Subcutaneous adipose tissue (tissue), 4 donors: ENCODE measurements around the gene OMG. TPM values are rescaled to one million over a fixed set of nuclear protein-coding genes. Genes with fewer than 3 reads are reported as not detected.

ENCODE experiments used
- total RNA-seq, 4 donors: library from RNA; depleted of rRNA; stranded (reverse); fragments of >200 nt; gene quantifications; one replicate each; pipeline ENCODE4 v1.1.0, GENCODE V29; 2016
- TF ChIP-seq, protein P1 (sequence below): fragments of 450-650 bp; IDR thresholded peaks from one replicate; pipeline ENCODE4 v1.5.1; 2016; ENCODE audit warnings: low read depth, mild to moderate bottlenecking, control low read depth, antibody characterized with exemption, moderate library complexity

Gene OMG
- total RNA-seq, 4 donors from 2014 or later: 6.5 TPM; not detected in 3

DNA sequence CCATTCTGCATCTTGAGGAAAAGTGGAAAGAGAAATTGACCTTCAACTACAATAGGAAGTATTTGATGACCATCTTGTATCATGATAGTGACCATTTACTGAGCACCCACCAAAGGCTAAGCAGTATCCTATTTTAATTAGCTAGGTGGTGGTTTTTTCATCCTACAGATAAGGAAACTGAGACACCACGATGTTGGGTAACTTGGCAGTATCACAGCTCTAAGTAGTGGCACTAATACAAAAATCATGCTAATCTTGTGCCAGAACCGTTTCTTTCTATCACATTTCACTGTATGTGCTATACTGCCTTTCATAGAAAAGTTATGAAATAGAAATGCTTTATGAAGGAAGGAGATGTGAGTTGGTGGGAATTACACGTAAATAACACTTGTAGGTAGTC lies 14.5 kb upstream of the OMG start:
- TF ChIP-seq, protein P1, sequence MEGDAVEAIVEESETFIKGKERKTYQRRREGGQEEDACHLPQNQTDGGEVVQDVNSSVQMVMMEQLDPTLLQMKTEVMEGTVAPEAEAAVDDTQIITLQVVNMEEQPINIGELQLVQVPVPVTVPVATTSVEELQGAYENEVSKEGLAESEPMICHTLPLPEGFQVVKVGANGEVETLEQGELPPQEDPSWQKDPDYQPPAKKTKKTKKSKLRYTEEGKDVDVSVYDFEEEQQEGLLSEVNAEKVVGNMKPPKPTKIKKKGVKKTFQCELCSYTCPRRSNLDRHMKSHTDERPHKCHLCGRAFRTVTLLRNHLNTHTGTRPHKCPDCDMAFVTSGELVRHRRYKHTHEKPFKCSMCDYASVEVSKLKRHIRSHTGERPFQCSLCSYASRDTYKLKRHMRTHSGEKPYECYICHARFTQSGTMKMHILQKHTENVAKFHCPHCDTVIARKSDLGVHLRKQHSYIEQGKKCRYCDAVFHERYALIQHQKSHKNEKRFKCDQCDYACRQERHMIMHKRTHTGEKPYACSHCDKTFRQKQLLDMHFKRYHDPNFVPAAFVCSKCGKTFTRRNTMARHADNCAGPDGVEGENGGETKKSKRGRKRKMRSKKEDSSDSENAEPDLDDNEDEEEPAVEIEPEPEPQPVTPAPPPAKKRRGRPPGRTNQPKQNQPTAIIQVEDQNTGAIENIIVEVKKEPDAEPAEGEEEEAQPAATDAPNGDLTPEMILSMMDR: no peak

DNA sequence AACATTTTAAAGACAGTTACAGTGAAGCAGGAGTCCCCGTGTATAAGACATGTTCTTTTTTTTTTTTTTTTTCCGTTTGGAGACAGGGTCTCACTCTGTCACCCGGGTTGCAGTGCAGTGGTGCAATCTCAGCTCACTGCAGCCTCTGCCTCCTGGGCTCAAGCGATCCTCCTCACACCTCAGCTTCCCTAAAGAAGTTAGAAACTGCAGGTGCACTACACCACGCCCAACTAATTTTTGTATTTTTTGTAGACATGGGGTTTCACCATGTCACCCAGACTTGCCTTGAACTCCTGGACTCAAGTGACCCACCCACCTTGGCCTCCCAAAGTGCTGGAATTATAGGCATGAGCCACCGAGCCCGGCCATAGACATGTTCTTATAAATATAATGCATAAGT lies 13.8 kb upstream of the OMG start:
- TF ChIP-seq, protein P1: no peak

DNA sequence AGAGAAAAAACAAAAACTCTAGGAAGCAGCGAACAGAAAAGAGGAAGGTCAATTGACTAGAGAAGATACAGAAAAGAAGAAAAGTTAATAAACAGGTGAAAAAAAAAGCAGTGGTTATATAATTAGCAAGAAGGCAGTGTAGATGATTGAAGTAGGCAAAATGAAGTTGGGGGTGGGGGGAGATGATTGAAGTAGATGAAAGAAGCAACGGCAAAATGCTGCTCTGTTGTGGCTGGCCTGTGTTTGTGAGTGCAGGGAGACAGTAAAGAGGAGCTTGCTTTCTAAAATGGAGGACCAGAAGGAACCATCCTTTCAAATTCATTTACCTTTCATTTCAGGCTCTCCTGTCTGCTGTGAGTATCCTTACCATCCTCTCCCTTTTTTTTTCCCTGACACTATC lies 13.2 kb upstream of the OMG start:
- TF ChIP-seq, protein P1: no peak

DNA sequence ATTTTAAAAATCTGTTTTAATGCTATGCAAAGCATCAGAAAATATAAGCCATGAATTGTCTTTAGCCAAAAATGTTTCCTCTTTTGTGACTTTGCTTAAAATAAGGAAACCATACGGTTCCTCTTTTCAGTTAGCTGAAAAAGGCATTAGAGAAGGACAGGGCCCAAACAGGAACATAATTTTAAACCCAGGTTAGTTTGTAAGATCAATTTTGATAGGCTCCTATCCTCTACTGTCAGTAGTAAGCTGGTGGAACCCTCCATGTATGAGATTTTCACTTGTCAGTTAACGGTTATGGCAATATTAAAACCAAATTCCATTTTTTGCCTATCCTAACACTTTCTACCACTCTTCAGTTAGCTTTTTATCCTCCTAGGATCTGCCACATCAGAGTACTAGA lies 12.5 kb upstream of the OMG start:
- TF ChIP-seq, protein P1: no peak

DNA sequence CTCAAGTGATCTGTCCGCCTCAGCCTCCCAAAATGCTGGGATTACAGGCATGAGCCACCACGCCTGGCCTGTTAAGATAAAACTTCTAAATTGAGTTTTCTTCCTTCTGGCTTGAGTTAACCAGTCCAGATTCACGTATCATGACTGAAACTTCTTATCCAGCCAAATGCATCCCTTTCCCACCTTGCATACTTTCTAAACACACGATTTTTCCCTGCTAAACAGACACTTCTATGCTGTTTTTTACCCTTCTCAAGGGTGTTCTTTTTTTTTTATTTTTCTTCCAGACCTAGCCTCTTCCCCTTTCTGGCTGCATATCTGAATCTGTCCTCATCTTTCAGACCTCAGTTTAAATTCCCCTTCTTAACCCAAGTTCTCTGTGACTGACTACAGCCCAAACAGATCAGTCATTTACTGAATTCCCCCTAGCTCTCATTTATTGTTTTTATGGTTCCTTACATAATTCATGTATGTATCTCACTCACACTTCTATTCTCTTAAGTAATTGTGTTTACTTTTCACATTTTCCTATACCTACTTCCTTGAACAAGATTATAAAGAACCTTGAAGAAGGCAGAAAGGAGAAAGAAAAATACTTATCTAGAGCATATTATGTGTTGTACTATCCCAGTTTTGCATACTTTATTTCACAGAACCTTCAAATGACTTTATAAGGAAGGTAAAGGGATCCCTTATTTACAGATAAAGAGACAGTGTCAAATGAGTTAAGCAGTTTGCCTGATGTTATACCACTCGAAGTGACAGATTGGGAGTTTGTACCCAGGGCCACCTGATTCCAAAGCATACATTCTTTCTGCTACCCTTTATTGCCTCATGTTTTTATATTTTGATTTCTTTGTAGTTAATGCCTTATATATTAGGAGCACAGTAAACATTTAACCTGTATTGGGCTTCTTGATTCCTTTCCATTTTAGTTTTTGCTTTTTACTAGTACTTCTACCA lies 11.6 kb upstream of the OMG start:
- TF ChIP-seq, protein P1: no peak

DNA sequence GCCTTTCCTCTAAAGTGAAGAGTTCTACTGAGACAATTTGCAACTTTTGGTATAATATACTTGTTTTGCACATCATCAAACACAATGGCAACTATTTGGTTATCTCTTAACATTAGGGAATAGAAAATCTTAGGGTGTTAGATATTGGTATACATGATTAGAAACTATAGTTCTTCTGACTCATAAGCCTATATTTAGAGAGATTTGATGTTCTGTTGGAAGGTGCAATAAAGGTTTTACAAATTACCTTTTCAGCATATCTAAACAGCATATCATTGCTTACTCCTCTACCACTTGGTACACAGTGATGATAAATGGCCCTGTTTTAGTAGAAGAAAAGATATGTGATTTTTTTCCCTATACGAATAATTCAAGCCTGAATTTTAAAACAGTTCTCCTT lies 10.6 kb upstream of the OMG start:
- TF ChIP-seq, protein P1: no peak

DNA sequence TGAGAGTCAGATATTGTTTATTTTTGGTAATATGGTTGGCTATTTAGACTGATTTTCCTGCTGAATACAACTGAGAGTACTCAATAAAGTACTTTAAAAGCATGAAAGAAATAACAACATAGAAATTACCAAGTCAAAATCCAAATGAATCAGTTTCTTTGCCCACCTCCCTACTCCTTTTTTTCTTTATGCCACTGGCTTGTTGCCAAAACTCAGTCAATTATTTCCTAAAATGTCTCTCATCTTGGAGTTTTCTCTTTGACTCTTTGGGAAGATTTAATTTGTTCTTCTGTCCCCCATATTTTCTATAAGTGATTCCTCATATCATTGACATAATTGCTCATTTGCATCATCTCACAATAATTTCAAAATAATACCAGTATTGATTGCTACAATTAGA lies 2.6 kb upstream of the OMG start:
- TF ChIP-seq, protein P1: no peak
